Fibroblast of lung (primary cell): ENCODE results near the gene NAA80. TPM values are rescaled to one million over a fixed set of nuclear protein-coding genes. Genes with fewer than 3 reads are reported as not detected.

Source experiments
- DNase-seq, 2 donors: peaks; one replicate each; pipeline versions ENCODE4 v3.0.0 to v3.0.0-alpha.2; 2010; ENCODE audit warnings: low read depth in 2 of 2
- H2AFZ ChIP-seq: 2 replicates; pipeline ENCODE4 v1.5.1; 2012; ENCODE audit warnings: low read length, control low read depth, inconsistent platforms
- H3K27ac ChIP-seq: 2 replicates; pipeline ENCODE4 v1.5.1; 2011; ENCODE audit warnings: low read length, control low read depth; ENCODE audit not compliant: insufficient read depth
- H3K27me3 ChIP-seq: 2 replicates; pipeline ENCODE4 v1.5.1; 2011; ENCODE audit warnings: mild to moderate bottlenecking, low read length; ENCODE audit not compliant: control insufficient read depth, insufficient read depth
- H3K36me3 ChIP-seq: 2 replicates; pipeline ENCODE4 v1.5.1; 2011; ENCODE audit warnings: low read length; ENCODE audit not compliant: control insufficient read depth, insufficient read depth
- H3K4me1 ChIP-seq: 2 replicates; pipeline ENCODE4 v1.5.1; 2011; ENCODE audit warnings: low read length; ENCODE audit not compliant: control insufficient read depth, insufficient read depth; ENCODE audit errors: extremely low read depth
- H3K4me2 ChIP-seq: 2 replicates; pipeline ENCODE4 v1.5.1; 2011; ENCODE audit warnings: low read length, control low read depth; ENCODE audit not compliant: insufficient read depth; ENCODE audit errors: extremely low read depth
- H3K4me3 ChIP-seq, 4 experiments: fragments of 200-600 bp in 1 of 4; sonication (generic) in 1 of 4; replicated peaks in 1 of 4; 2 replicates each; pipeline ENCODE4 v1.5.1; 2011 to 2016; ENCODE audit warnings: low read length in 4 of 4, low read depth in 3 of 4, mild to moderate bottlenecking in 3 of 4, control low read depth in 2 of 4, inconsistent platforms in 1 of 4, mixed read lengths in 1 of 4; ENCODE audit not compliant: insufficient read depth in 1 of 4; ENCODE audit errors: control extremely low read depth in 1 of 4
- H3K79me2 ChIP-seq: 2 replicates; pipeline ENCODE4 v1.5.1; 2012; ENCODE audit warnings: mild to moderate bottlenecking, low read length, inconsistent platforms; ENCODE audit not compliant: control insufficient read depth, insufficient read depth
- H3K9ac ChIP-seq: 2 replicates; pipeline ENCODE4 v1.5.1; 2011; ENCODE audit warnings: mild to moderate bottlenecking, low read length, control low read depth; ENCODE audit not compliant: insufficient read depth
- H3K9me3 ChIP-seq: 2 replicates; pipeline ENCODE4 v1.5.1; 2012; ENCODE audit warnings: low read depth, low read length; ENCODE audit not compliant: control insufficient read depth, insufficient read depth
- H4K20me1 ChIP-seq: 2 replicates; pipeline ENCODE4 v1.5.1; 2011; ENCODE audit warnings: low read length; ENCODE audit not compliant: control insufficient read depth, insufficient read depth; ENCODE audit errors: extremely low read depth
- CTCF ChIP-seq, 2 donors: IDR thresholded peaks in 1 of 2; conservative IDR thresholded peaks in 1 of 2; 1 replicate in 1 of 2; 2 replicates in 1 of 2; pipeline ENCODE4 v1.5.1; 2011 to 2012; ENCODE audit warnings: low read length in 2 of 2, control low read depth in 1 of 2, inconsistent platforms in 1 of 2, low read depth in 1 of 2, mild to moderate bottlenecking in 1 of 2
- EZH2 ChIP-seq: IDR thresholded peaks from 2 replicates; pipeline ENCODE4 v1.5.1; 2012; ENCODE audit warnings: low read length, control low read depth, mild to moderate bottlenecking; ENCODE audit errors: missing control alignments
- polyA plus RNA-seq, 2 donors: library from polyadenylated mRNA; depleted of rRNA in 1 of 2; stranded (reverse) in 1 of 2; unstranded in 1 of 2; fragments of >200 nt; gene quantifications; 2 replicates each; pipeline ENCODE4 v1.2.1, GENCODE V29; 2011 to 2012; ENCODE audit warnings: missing spikeins in 1 of 2
- total RNA-seq: library from RNA; depleted of rRNA; stranded (reverse); fragments of >200 nt; gene quantifications from 2 replicates; pipeline ENCODE4 v1.2.1, GENCODE V29; 2014

Gene NAA80
- total and polyA plus RNA-seq, 2 donors (not counting 1 experiment from before 2014, with no cell fraction given) = 3.1 to 3.8 TPM

DNA sequence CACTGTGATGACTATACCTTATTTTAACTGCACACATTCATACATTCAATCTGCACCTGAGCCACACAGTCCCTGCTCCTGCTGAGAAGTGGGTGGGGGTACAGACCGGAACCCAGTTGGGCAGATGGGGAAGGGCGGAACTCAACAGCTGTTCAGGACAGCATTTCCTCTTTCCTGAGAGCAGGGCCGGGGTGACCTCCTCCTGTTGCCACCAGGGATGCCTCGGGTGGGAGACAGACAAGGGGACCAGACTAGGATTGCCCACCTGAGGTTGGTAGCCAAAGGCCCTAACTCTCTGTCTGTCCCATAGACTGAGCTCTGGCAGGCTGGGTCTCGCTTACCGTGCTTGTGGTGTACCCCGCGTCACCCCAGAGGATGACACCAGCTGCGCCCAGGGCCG is 19.4 kb upstream of the NAA80 start:
- Histone ChIP-seq H3K4me1 (peaks cover 7% of the 10 kb centered on the region), H3K27me3 (no peaks in the 10 kb centered on the region), H3K9ac (no peak overlapping the region), H3K9me3 (no peaks in the 10 kb centered on the region), H3K27ac (no peak overlapping the region), H2AFZ (no peak overlapping the region), H4K20me1 (no peaks in the 10 kb centered on the region), H3K79me2 (peaks cover 23% of the 10 kb centered on the region), H3K4me3 (no peak overlapping the region), H3K36me3 (peaks cover 18% of the 10 kb centered on the region), H3K4me2 (no peak overlapping the region)
- TF ChIP-seq EZH2 = no peak
- no peak for TF ChIP-seq CTCF (conservative IDR thresholded peaks at IDR 0.05 in 1 of 2, IDR thresholded peaks at IDR 0.05 in 1 of 2; ENCODE audit: low read depth in 1 of 2, low read length in 2 of 2)
- DNase-seq = no peak

DNA sequence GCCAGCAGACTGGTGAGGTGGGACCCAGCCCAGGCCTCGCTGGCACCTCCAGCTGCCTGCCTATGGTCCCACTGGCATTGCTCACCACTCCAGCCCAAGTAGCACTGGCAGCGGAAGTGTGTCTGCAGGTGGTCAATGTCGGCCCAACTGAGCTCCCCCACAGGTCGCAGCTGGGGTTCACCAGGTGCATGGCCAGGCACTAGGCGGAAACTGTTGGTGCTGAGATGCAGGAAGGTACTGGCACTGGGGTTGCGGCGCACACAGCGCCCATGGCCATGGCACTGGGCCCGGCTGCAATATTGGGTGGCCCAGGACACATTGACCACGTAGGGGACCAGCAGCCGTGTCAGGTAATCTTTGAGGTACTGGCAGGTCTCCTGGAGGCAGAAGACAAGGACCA is 19.0 kb upstream of the NAA80 start:
- Histone ChIP-seq H3K9me3 (no peaks in the 10 kb centered on the region), H3K36me3 (peaks cover 18% of the 10 kb centered on the region), H3K79me2 (peaks cover 23% of the 10 kb centered on the region), H4K20me1 (no peaks in the 10 kb centered on the region), H3K27ac (no peak overlapping the region), H3K4me1 (peaks cover 7% of the 10 kb centered on the region), H3K9ac (no peak overlapping the region), H3K27me3 (no peaks in the 10 kb centered on the region), H2AFZ (no peak overlapping the region), H3K4me2 (no peak overlapping the region), H3K4me3 (no peak overlapping the region)
- no peak for TF ChIP-seq EZH2
- TF ChIP-seq CTCF (conservative IDR thresholded peaks at IDR 0.05 in 1 of 2, IDR thresholded peaks at IDR 0.05 in 1 of 2; ENCODE audit: low read depth in 1 of 2, low read length in 2 of 2) = no peak
- DNase-seq = no peak

DNA sequence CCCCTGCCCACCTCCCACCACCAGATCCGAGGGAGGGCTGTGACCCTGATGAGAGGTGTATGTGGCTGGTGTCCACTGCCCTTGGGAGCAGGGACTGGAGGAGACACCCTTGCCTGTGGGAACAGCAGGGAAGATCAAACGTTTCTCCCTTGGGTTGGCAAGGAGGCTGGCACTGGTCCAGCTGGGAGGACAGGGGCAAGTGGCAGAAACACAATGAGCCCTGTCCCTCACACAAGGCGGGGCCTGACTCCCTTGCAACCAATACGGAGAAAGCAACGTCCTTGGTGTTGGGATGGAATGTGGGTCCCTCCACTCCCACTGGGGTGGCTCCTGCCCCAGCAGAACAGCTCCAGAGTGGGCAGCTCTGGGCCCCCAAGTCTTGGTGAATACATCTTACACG is 18.1 kb upstream of the NAA80 start:
- Histone ChIP-seq H3K4me1 (peaks cover 5% of the 10 kb centered on the region), H3K9ac (no peak overlapping the region), H3K36me3 (peaks cover 18% of the 10 kb centered on the region), H3K9me3 (no peaks in the 10 kb centered on the region), H3K27me3 (no peaks in the 10 kb centered on the region), H3K4me3 (no peak overlapping the region), H2AFZ (no peak overlapping the region), H3K4me2 (no peak overlapping the region), H4K20me1 (no peaks in the 10 kb centered on the region), H3K79me2 (peaks cover 23% of the 10 kb centered on the region), H3K27ac (no peak overlapping the region)
- TF ChIP-seq CTCF (conservative IDR thresholded peaks at IDR 0.05 in 1 of 2, IDR thresholded peaks at IDR 0.05 in 1 of 2; ENCODE audit: low read depth in 1 of 2, low read length in 2 of 2) = no peak
- DNase-seq = no peak
